Dendritic cell treated with granulocyte-macrophage colony-stimulating factor and Interleukin-4, amounts not matched to agents 40 ng/mL and 50 ng/mL, for 4 days (primary cell): ENCODE data around the gene BCL2.

ENCODE experiments used
- H3K27ac Mint-ChIP-seq: one replicate; pipeline ENCODE4 v1.8.0; 2022; ENCODE audit warnings: mild to moderate bottlenecking, mixed read lengths
- H3K27me3 Mint-ChIP-seq: one replicate; pipeline ENCODE4 v1.8.0; 2022; ENCODE audit warnings: mild to moderate bottlenecking, mixed read lengths
- H3K36me3 Mint-ChIP-seq: one replicate; pipeline ENCODE4 v1.8.0; 2022; ENCODE audit warnings: low read depth, mixed read lengths
- H3K4me1 Mint-ChIP-seq: one replicate; pipeline ENCODE4 v1.8.0; 2022; ENCODE audit warnings: low read depth, mixed read lengths
- H3K4me3 Mint-ChIP-seq: one replicate; pipeline ENCODE4 v1.8.0; 2022; ENCODE audit warnings: mild to moderate bottlenecking, moderate library complexity, mixed read lengths
- H3K9me3 Mint-ChIP-seq: one replicate; pipeline ENCODE4 v1.8.0; 2022; ENCODE audit warnings: mixed read lengths
- intact Hi-C: fragments of 100-400 bp; cut with micrococcal nuclease; formaldehyde crosslinking; loops from one replicate; pipeline ENCODE4 v1.15.0; 2022

BCL2 gene

GRCh38 chr18:63177919-63178821 lies 141.4 kb downstream of the BCL2 start:
- Mint-ChIP-seq H3K4me3 (no peak overlapping the region), H3K27me3 (peaks cover 4% of the 10 kb centered on the region), H3K4me1 (peaks cover 22% of the 10 kb centered on the region), H3K9me3 (peaks cover 8% of the 10 kb centered on the region), H3K36me3 (no peaks in the 10 kb centered on the region), H3K27ac (no peak overlapping the region)
- intact Hi-C loops: no loop called here

DNA sequence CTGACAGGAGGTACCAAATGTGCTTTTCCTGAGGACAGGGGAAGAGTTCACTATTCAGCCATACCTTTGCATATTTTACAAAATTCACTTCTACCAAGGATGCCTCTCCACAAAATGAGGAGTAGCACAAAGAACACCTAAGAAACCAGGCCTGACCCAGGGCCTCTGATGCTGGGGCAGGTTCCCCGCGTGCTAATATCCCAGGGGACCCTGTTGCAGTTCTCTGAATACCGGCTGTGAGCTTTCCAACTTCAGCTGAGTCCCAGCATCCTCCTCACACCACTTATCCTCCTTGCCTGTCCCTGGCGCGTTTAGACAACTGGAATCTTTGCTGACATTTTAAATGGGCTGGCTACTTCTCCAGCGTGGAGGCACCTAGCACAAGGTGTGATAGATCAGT lies 142.3 kb downstream of the BCL2 start:
- intact Hi-C loops: no loop called here
- Mint-ChIP-seq H3K4me3 (no peak overlapping the region), H3K27ac (no peak overlapping the region), H3K36me3 (no peaks in the 10 kb centered on the region), H3K27me3 (peaks cover 1% of the 10 kb centered on the region), H3K9me3 (peaks cover 8% of the 10 kb centered on the region), H3K4me1 (peaks cover 16% of the 10 kb centered on the region)

GRCh38 chr18:63175264-63175663 lies 144.3 kb downstream of the BCL2 start:
- Mint-ChIP-seq H3K9me3 (peaks cover 8% of the 10 kb centered on the region), H3K4me3 (no peak overlapping the region)

GRCh38 chr18:63173983-63174382 lies 145.6 kb downstream of the BCL2 start:
- intact Hi-C loops: no loop called here
- no peak overlapping the region for H3K4me3 Mint-ChIP-seq
- no peaks in the 10 kb centered on the region for H3K36me3 Mint-ChIP-seq
- H3K27me3 Mint-ChIP-seq: no peaks in the 10 kb centered on the region
- no peak overlapping the region for H3K27ac Mint-ChIP-seq
- peaks cover 6% of the 10 kb centered on the region for H3K4me1 Mint-ChIP-seq
- H3K9me3 Mint-ChIP-seq: peaks cover 8% of the 10 kb centered on the region

More at GRCh38 chr18:63175264-63175663, 144.3 kb downstream of the BCL2 start:
- Mint-ChIP-seq H3K27me3 (no peaks in the 10 kb centered on the region), H3K36me3 (no peaks in the 10 kb centered on the region), H3K4me1 (peaks cover 16% of the 10 kb centered on the region), H3K27ac (no peak overlapping the region)
- intact Hi-C loops: no loop called here

DNA sequence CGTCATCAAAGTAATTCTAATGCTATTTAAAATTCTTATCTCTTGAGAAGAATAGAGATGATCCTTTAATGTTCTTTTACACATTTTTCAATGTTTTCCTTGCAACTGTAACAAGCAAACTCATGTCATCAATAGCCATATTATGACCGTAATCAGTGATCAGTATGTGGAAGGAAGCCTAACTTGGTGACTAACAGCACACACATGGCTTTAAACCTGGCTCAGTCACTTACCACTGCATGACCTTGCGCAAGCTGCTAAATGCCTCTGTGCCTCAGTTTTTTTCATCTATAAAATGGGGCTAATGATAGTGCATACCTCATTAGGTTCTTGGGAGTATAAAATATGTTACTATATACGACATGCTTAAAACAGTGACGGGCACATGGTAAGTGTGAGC lies 149.7 kb downstream of the BCL2 start:
- Mint-ChIP-seq H3K4me1 (no peaks in the 10 kb centered on the region), H3K9me3 (peaks cover 4% of the 10 kb centered on the region), H3K36me3 (no peaks in the 10 kb centered on the region), H3K27ac (no peak overlapping the region), H3K4me3 (no peak overlapping the region), H3K27me3 (no peaks in the 10 kb centered on the region)
- intact Hi-C loops: no loop called here

DNA sequence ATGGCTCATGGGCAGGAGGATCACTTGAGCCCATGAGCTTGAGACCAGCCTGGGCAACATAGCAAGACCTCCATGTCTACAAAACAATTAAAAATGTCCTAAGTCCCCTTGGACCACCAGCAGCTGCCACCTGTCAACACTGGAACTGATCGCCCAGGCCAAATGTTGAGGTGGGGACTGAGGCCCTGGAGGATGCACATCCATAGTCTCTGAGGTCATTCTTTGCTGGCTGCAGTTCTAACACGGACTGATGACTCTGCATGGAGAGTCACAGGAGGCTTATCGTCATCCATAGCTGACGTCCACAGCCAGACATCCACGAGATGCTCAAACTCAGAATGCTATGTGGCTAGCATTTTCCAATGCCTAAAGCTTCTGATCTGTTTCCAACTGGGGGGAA lies 151.3 kb downstream of the BCL2 start:
- H3K27me3 Mint-ChIP-seq: no peaks in the 10 kb centered on the region
- no peaks in the 10 kb centered on the region for H3K36me3 Mint-ChIP-seq
- H3K4me3 Mint-ChIP-seq: no peak overlapping the region
- no peaks in the 10 kb centered on the region for H3K9me3 Mint-ChIP-seq
- intact Hi-C loops: no loop called here
- H3K4me1 Mint-ChIP-seq: peaks cover 8% of the 10 kb centered on the region
- no peak overlapping the region for H3K27ac Mint-ChIP-seq

DNA sequence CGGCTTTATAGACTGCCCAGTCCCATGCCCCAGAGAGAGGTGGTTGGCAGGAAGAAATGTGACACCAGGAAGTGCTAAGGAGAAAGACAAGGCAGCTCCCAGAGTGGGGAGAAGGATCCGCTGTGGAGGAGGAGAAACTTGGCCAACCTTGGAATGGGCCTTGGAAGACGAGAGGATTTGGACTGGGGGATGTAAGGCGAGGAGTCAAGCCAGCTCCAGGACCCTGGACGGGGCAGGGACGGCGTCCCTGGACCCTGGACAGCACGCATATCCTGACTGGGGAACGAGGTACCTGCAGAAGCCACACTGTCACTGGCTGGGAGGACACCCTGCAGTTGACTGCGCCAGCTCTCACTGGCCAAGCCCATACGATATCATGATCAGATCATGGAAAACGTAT lies 153.4 kb downstream of the BCL2 start:
- H3K36me3 Mint-ChIP-seq: no peaks in the 10 kb centered on the region
- H3K4me3 Mint-ChIP-seq: no peak overlapping the region
- H3K27ac Mint-ChIP-seq: no peak overlapping the region
- H3K9me3 Mint-ChIP-seq: no peaks in the 10 kb centered on the region
- intact Hi-C loops: no loop called here
- no peaks in the 10 kb centered on the region for H3K27me3 Mint-ChIP-seq
- H3K4me1 Mint-ChIP-seq: peaks cover 30% of the 10 kb centered on the region

DNA sequence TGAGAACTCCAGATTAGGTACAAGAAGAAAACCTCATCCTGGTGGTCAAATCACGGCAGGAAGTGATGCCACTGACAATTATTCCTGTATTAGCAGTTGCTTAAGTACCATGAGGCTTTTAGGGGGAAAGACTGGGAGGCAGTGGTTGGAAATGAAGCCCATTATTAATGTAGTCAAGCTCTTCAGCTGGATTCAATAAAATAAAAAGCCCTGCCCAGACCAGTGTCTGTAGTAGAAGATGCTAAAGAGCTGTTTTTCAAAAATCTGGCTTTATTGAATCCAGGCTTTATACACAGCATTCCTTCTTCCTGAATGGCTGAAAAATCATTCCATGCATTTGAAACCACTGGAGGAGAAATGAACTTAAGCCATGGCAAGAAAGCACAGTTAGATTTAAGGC lies 155.2 kb downstream of the BCL2 start:
- no peak overlapping the region for H3K27ac Mint-ChIP-seq
- intact Hi-C loops: loop anchor here (5.0 kb wide), 1 partner anchor 33 kb away; no protein-coding TSS in a partner anchor
- H3K9me3 Mint-ChIP-seq: no peaks in the 10 kb centered on the region
- H3K36me3 Mint-ChIP-seq: no peaks in the 10 kb centered on the region
- H3K4me1 Mint-ChIP-seq: peaks cover 45% of the 10 kb centered on the region
- no peak overlapping the region for H3K4me3 Mint-ChIP-seq
- no peaks in the 10 kb centered on the region for H3K27me3 Mint-ChIP-seq

DNA sequence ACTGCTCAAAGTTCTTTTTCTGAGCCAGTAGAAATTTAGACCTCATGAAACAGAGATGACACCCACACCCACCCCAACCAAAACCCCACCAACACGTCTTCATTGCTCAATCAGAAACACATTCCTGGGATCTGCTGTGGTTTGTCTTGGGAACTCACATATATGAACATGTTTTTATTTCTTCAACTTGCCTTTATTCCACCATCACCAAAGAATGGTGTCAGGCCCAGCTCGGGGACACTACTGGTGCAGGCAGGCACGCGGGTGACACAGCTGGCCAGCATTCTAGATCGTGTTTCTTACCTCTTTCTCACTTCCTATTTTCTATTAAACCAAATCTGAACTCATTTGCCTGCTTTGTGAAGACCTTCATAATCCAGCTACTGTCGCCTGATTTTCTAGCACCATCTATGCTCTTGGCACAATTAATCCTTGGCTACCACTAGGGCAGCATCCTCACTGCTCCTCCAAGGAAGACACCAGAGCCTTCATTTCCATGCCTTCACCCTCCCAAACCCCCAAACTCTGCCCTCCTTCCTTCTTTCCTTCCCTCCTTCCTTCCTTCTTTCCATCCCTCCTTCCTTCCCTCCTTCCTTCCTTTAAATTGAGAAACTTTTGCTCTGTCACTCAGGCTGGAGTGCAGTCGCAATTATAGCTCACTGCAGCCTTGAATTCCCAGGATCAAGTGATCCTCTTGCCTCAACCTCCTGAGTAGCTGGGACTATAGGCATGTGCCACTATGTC lies 157.1 kb downstream of the BCL2 start:
- Mint-ChIP-seq H3K4me1 (peaks cover 53% of the 10 kb centered on the region), H3K4me3 (no peak overlapping the region), H3K9me3 (no peaks in the 10 kb centered on the region), H3K27me3 (no peaks in the 10 kb centered on the region), H3K27ac (peak overlapping the region; percentile 88), H3K36me3 (no peaks in the 10 kb centered on the region)
- intact Hi-C loops: loop anchor here (2.0 to 5.0 kb wide), 2 partner anchors 22 to 35 kb away; no protein-coding TSS in a partner anchor

GRCh38 chr18:63161761-63162195 lies 157.8 kb downstream of the BCL2 start:
- peak overlapping the region; percentile 88 for H3K27ac Mint-ChIP-seq
- peaks cover under 1% of the 10 kb centered on the region for H3K27me3 Mint-ChIP-seq
- H3K9me3 Mint-ChIP-seq: no peaks in the 10 kb centered on the region
- no peak overlapping the region for H3K4me3 Mint-ChIP-seq
- no peaks in the 10 kb centered on the region for H3K36me3 Mint-ChIP-seq
- H3K4me1 Mint-ChIP-seq: peaks cover 53% of the 10 kb centered on the region
- intact Hi-C loops: loop anchor here (2.0 to 5.0 kb wide), 2 partner anchors 23 to 36 kb away; no protein-coding TSS in a partner anchor

GRCh38 chr18:63161032-63161760 lies 158.4 kb downstream of the BCL2 start:
- Mint-ChIP-seq H3K27ac (peak overlapping the region; percentile 88), H3K4me1 (peaks cover 53% of the 10 kb centered on the region), H3K27me3 (peaks cover 6% of the 10 kb centered on the region), H3K36me3 (no peaks in the 10 kb centered on the region), H3K4me3 (no peak overlapping the region), H3K9me3 (no peaks in the 10 kb centered on the region)
- intact Hi-C loops: loop anchor here (5.0 kb wide), 1 partner anchor 36 kb away; no protein-coding TSS in a partner anchor

GRCh38 chr18:63160172-63160995 lies 159.2 kb downstream of the BCL2 start:
- Mint-ChIP-seq H3K4me3 (no peak overlapping the region), H3K27ac (peak overlapping the region; percentile 88), H3K4me1 (peaks cover 59% of the 10 kb centered on the region), H3K27me3 (peaks cover 9% of the 10 kb centered on the region), H3K9me3 (no peaks in the 10 kb centered on the region), H3K36me3 (no peaks in the 10 kb centered on the region)
- intact Hi-C loops: loop anchor here (5.0 kb wide), 1 partner anchor 37 kb away; no protein-coding TSS in a partner anchor

DNA sequence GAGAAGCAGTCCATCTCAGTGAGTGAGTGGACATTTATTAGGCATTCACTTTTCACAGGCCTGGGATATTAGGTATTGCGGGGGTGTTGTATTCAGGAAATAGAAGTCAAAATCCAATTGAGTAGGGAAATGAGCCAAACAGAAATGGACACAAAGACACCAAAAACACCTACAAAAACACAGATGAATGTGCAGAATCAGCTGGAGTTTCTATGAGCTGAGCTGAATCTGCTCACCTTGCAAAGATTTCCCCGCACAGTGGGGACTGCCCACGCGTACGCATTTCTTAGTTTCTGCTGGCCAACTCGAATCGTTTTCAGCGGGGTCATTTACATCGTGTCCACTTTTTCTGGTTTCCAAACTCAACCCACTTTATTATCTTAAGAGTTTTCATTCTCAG lies 160.0 kb downstream of the BCL2 start:
- Mint-ChIP-seq H3K27ac (no peak overlapping the region), H3K4me1 (peaks cover 64% of the 10 kb centered on the region), H3K36me3 (no peaks in the 10 kb centered on the region), H3K4me3 (no peak overlapping the region), H3K9me3 (no peaks in the 10 kb centered on the region), H3K27me3 (peaks cover 9% of the 10 kb centered on the region)
- intact Hi-C loops: loop anchor here (5.0 kb wide), 1 partner anchor 78 kb away; no protein-coding TSS in a partner anchor
